Large intestine (tissue), 3 donors: Measurements from ENCODE around the gene FCN2. TPM values are rescaled to one million over a fixed set of nuclear protein-coding genes. Genes with fewer than 3 reads are reported as not detected.

Experiments used
- DNase-seq, 2 donors: peaks; one replicate each; pipeline versions ENCODE4 v3.0.0 to v3.0.0-alpha.2; 2013
- H3K27ac ChIP-seq: one replicate; pipeline ENCODE4 v1.5.1; 2013; ENCODE audit warnings: low read length
- H3K27me3 ChIP-seq: 2 replicates; pipeline ENCODE4 v1.6.1; 2013; ENCODE audit warnings: low read length; ENCODE audit not compliant: control insufficient read depth, insufficient read depth
- H3K36me3 ChIP-seq: 2 replicates; pipeline ENCODE4 v1.6.1; 2013; ENCODE audit warnings: low read length; ENCODE audit not compliant: control insufficient read depth, insufficient read depth
- H3K4me1 ChIP-seq: one replicate; pipeline ENCODE4 v1.6.1; 2013; ENCODE audit warnings: low read length; ENCODE audit not compliant: control insufficient read depth, insufficient read depth
- H3K4me3 ChIP-seq: one replicate; pipeline ENCODE4 v1.5.1; 2013; ENCODE audit warnings: low read length
- H3K9me3 ChIP-seq: one replicate; pipeline ENCODE4 v1.6.1; 2013; ENCODE audit warnings: mild to moderate bottlenecking, low read depth, low read length, moderate library complexity; ENCODE audit not compliant: control insufficient read depth
- WGBS: methylation state at CpG from one replicate; pipeline ENCODE4 v1.1.5; 2013; ENCODE audit warnings: low lambda C conversion rate; ENCODE audit not compliant: insufficient coverage; 5-methylcytosine and 5-hydroxymethylcytosine counted together
- polyA plus RNA-seq: library from polyadenylated mRNA; unstranded; fragments of 120-200 nt; gene quantifications from one replicate; pipeline ENCODE4 v1.2.1, GENCODE V29; 2013

The FCN2 gene
- polyA plus RNA-seq, 1 donor = 0.04 TPM

DNA sequence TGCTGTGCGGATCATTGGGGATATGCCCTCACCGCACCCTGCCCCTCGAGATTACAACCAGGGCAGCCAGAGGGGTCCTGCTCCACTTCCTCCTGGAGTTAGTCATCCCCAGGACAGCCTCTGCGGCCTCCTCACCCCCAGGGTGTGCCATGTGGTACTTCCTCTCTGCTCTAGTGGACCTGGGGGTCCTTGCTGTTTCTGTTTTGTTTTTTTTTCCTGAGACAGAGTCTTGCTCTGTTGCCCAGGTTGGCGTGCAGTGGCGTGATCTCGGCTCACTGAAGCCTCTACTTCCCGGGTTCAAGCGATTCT lies 42.3 kb downstream of the FCN2 start:
- no peak overlapping the region for H3K27ac ChIP-seq
- H3K36me3 ChIP-seq = no peaks in the 10 kb centered on the region
- no CpG with 5 or more reads among the region's 9 CpGs for WGBS
- no peak overlapping the region for H3K4me3 ChIP-seq
- no peaks in the 10 kb centered on the region for H3K9me3 ChIP-seq
- DNase-seq = no peak
- no peaks in the 10 kb centered on the region for H3K27me3 ChIP-seq
- H3K4me1 ChIP-seq = no peaks in the 10 kb centered on the region

GRCh38 chr9:134923466-134923865 lies 42.9 kb downstream of the FCN2 start:
- WGBS = no CpG with 5 or more reads among the region's 7 CpGs

GRCh38 chr9:134925011-134925511 lies 44.5 kb downstream of the FCN2 start:
- no peaks in the 10 kb centered on the region for H3K9me3 ChIP-seq
- H3K4me3 ChIP-seq = no peak overlapping the region
- no peaks in the 10 kb centered on the region for H3K36me3 ChIP-seq
- H3K27me3 ChIP-seq = no peaks in the 10 kb centered on the region
- no peak for DNase-seq
- H3K27ac ChIP-seq = no peak overlapping the region
- H3K4me1 ChIP-seq = no peaks in the 10 kb centered on the region
- WGBS = no CpG with 5 or more reads among the region's 7 CpGs

More at GRCh38 chr9:134923466-134923865, 42.9 kb downstream of the FCN2 start:
- Histone ChIP-seq H3K9me3 (no peaks in the 10 kb centered on the region), H3K4me1 (no peaks in the 10 kb centered on the region), H3K4me3 (no peak overlapping the region), H3K36me3 (no peaks in the 10 kb centered on the region), H3K27ac (no peak overlapping the region), H3K27me3 (no peaks in the 10 kb centered on the region)
- no peak for DNase-seq

- Histone ChIP-seq H3K4me1 (no peaks in the 10 kb centered on the region), H3K9me3 (no peaks in the 10 kb centered on the region), H3K27ac (no peak overlapping the region), H3K4me3 (no peak overlapping the region), H3K27me3 (no peaks in the 10 kb centered on the region), H3K36me3 (no peaks in the 10 kb centered on the region)
- no peak for DNase-seq
- WGBS = no CpG with 5 or more reads among the region's 15 CpGs
Observed at GRCh38 chr9:134928436-134929192, 48.0 kb downstream of the FCN2 start.

DNA sequence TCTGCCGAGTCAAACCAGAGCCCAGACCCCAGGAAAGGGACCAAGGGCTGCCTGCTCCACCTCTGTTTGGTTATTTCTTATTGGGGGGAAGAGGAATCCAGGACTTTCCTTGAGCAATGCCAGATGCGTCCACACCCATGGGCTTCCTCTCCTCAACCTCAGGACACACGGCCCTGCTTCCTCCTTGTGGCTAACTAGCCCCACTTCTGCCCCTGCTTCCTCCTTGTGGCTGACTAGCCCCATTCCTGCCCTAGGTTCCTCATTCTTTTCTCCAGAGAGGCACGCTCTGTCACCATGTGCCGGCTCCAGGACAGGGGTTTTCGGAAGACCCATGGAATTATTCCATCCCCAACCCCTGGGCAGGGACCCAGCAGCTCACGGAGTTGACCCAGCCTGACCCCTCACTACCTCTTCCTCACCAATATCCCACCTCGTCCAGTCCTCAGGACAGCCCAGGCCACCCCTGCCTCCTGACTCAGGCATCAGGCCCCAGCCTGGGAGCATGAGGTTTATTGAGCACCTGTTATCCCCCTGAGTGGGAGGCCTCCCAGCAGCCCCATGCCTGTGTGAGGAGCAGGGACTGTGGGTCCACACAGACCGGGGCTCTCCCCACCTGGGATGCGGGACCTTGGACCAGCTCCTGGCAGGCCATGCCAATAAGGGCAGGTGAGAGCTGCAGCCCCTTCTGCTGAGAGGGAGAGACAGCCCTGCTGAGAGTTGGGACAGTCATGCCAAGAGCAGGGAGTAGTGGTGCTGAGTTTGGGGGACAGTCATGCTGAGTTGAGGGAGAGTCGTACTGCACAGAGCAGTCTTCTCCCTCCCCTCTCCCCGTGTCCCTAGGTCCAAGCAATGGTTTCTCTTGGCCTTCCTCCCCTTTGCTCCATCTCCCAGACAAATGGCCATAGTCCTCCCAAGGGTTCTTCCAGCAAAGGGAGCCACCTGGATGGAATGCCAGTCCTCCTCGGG lies 48.9 kb downstream of the FCN2 start:
- Histone ChIP-seq H3K9me3 (no peaks in the 10 kb centered on the region), H3K27ac (no peak overlapping the region), H3K4me1 (no peaks in the 10 kb centered on the region), H3K4me3 (no peak overlapping the region), H3K36me3 (no peaks in the 10 kb centered on the region), H3K27me3 (no peaks in the 10 kb centered on the region)
- no CpG with 5 or more reads among the region's 13 CpGs for WGBS
- DNase-seq = no peak

- no peaks in the 10 kb centered on the region for H3K4me1 ChIP-seq
- no peak for DNase-seq
- H3K9me3 ChIP-seq = no peaks in the 10 kb centered on the region
- H3K4me3 ChIP-seq = no peak overlapping the region
- H3K27me3 ChIP-seq = peaks cover 9% of the 10 kb centered on the region
- WGBS = no CpG with 5 or more reads among the region's 13 CpGs
- H3K27ac ChIP-seq = no peak overlapping the region
- H3K36me3 ChIP-seq = no peaks in the 10 kb centered on the region
Observed at GRCh38 chr9:134930398-134930797, 49.8 kb downstream of the FCN2 start.

- no peaks in the 10 kb centered on the region for H3K36me3 ChIP-seq
- H3K4me3 ChIP-seq = no peak overlapping the region
- H3K9me3 ChIP-seq = no peaks in the 10 kb centered on the region
- no peak overlapping the region for H3K27ac ChIP-seq
- H3K27me3 ChIP-seq = peaks cover 12% of the 10 kb centered on the region
- DNase-seq = no peak
- no CpG with 5 or more reads among the region's 12 CpGs for WGBS
- no peaks in the 10 kb centered on the region for H3K4me1 ChIP-seq
Observed at GRCh38 chr9:134932171-134932570, 51.6 kb downstream of the FCN2 start.

GRCh38 chr9:134932606-134933005 lies 52.0 kb downstream of the FCN2 start:
- H3K27ac ChIP-seq = no peak overlapping the region
- no peak overlapping the region for H3K4me3 ChIP-seq
- WGBS = no CpG with 5 or more reads among the region's 5 CpGs
- peaks cover 12% of the 10 kb centered on the region for H3K27me3 ChIP-seq
- no peaks in the 10 kb centered on the region for H3K36me3 ChIP-seq
- no peak for DNase-seq
- no peaks in the 10 kb centered on the region for H3K4me1 ChIP-seq
- no peaks in the 10 kb centered on the region for H3K9me3 ChIP-seq

DNA sequence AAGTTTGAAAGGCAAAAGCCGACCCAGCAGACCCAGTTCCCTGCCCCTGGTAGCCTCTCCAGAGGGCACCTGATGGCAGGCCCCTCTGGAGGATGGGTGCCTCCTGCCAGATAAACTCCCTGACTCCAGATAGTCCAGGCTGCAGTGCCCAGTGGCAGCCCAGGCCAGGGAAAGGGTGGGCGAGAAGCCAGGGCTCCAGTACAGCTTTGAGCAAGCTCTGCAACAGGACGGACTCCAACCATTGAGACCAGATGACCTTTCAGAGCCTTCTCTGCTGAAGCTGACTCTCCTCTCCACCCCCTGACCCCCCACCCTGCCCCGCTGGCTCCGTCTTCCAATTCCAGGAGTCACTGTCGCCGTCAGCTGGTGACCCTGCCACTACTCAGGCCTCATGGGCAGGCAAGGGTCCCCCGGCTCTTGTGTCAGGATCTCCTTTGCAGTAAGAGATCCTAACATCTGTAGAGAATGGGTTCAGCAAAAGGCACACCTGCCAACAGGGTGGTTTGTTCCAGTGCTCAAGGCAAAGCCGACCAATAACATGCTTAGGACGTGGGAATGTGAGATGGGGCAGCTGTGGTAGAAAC lies 52.6 kb downstream of the FCN2 start:
- no peaks in the 10 kb centered on the region for H3K4me1 ChIP-seq
- no peaks in the 10 kb centered on the region for H3K9me3 ChIP-seq
- no peak for DNase-seq
- no peak overlapping the region for H3K4me3 ChIP-seq
- H3K27ac ChIP-seq = no peak overlapping the region
- H3K27me3 ChIP-seq = peaks cover 12% of the 10 kb centered on the region
- no CpG with 5 or more reads among the region's 10 CpGs for WGBS
- no peaks in the 10 kb centered on the region for H3K36me3 ChIP-seq

DNA sequence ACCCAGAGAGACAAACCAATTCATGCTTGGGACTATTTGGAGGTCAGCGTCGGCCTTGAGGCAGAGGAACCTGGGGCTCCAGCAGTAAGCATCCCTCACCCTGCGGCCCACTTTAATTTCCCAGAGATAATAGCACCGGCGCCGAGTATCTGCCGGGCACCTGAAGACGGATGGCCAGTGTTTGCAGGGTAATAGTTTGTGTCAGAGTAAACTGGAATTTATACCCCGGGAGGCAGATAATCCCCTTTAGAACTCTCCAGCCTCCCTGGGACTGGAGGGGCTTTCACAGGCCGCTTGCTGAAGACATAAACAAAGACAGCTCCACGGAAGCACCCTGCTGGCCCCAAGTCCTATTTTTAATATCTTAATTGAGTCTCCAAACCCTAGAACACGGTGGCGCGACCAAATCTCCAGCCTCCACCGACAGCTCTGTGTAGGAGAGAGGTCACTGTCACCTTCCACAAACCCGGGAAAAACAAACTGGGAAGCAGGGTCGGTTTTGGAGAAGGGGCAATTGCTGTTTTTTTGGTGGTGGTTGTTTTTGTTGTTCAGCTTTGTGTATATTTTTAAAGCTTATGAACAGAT lies 54.5 kb downstream of the FCN2 start:
- Histone ChIP-seq H3K27me3 (peaks cover 12% of the 10 kb centered on the region), H3K9me3 (no peaks in the 10 kb centered on the region), H3K4me3 (no peak overlapping the region), H3K4me1 (no peaks in the 10 kb centered on the region), H3K27ac (no peak overlapping the region), H3K36me3 (no peaks in the 10 kb centered on the region)
- no CpG with 5 or more reads among the region's 17 CpGs for WGBS
- no peak for DNase-seq
